HepG2 (cell line): ENCODE results near the gene ITGB5. TPM values are rescaled to one million over a fixed set of nuclear protein-coding genes. Genes with fewer than 3 reads are reported as not detected.

Source experiments
- ATF7 ChIP-seq, 2 experiments: fragments of 450-650 bp in 1 of 2; sonication (generic) in 1 of 2; formaldehyde crosslinking in 1 of 2; IDR thresholded peaks; 2 replicates each; pipeline versions ENCODE4 v1.4.0 to v1.6.1; 2016 to 2020; ENCODE audit warnings: antibody characterized with exemption in 1 of 2, mild to moderate bottlenecking in 1 of 2, missing genetic modification reagents in 1 of 2
- E2F5 ChIP-seq: sonication (generic); formaldehyde crosslinking; conservative IDR thresholded peaks from 2 replicates; pipeline ENCODE4 v1.4.0; 2020; ENCODE audit warnings: missing genetic modification reagents
- HNRNPK ChIP-seq: fragments of 200-400 bp; formaldehyde crosslinking; IDR thresholded peaks from 2 replicates; pipeline ENCODE4 v1.6.1; 2018; ENCODE audit warnings: low read length, low read depth, moderate library complexity, mild to moderate bottlenecking; ENCODE audit not compliant: poor library complexity, severe bottlenecking
- IRF9 ChIP-seq: sonication (generic); formaldehyde crosslinking; IDR thresholded peaks from 2 replicates; pipeline ENCODE4 v1.8.0; 2022; ENCODE audit warnings: missing genetic modification reagents, mild to moderate bottlenecking, borderline replicate concordance
- MLX ChIP-seq: IDR thresholded peaks from 2 replicates; pipeline ENCODE4 v1.6.1; 2016
- MXD4 ChIP-seq: IDR thresholded peaks from 2 replicates; pipeline ENCODE4 v1.6.1; 2016; ENCODE audit warnings: mild to moderate bottlenecking, missing biosample characterization, missing genetic modification reagents
- THAP7 ChIP-seq: sonication (generic); formaldehyde crosslinking; IDR thresholded peaks from 2 replicates; pipeline ENCODE4 v1.8.1; 2023; ENCODE audit warnings: mild to moderate bottlenecking, missing genetic modification reagents
- ZEB1 ChIP-seq: IDR thresholded peaks from 2 replicates; pipeline ENCODE4 v1.6.1; 2012; ENCODE audit warnings: mild to moderate bottlenecking, low read depth, inconsistent platforms; ENCODE audit not compliant: insufficient replicate concordance
- ZGPAT ChIP-seq: IDR thresholded peaks from 2 replicates; pipeline ENCODE4 v1.6.1; 2016; ENCODE audit warnings: mild to moderate bottlenecking
- ZNF281 ChIP-seq: sonication (generic); formaldehyde crosslinking; IDR thresholded peaks from 2 replicates; pipeline ENCODE4 v1.4.0; 2020; ENCODE audit warnings: missing genetic modification reagents, borderline replicate concordance
- ZNF609 ChIP-seq: sonication (generic); formaldehyde crosslinking; IDR thresholded peaks from 2 replicates; pipeline ENCODE4 v1.4.0; 2020; ENCODE audit warnings: mild to moderate bottlenecking, missing genetic modification reagents, borderline replicate concordance
- ZNF652 ChIP-seq: IDR thresholded peaks from 2 replicates; pipeline ENCODE4 v1.6.1; 2016; ENCODE audit warnings: low read depth, borderline replicate concordance
- polyA plus RNA-seq, 8 experiments: library from polyadenylated mRNA; depleted of rRNA in 3 of 8; stranded (reverse) in 7 of 8; unstranded in 1 of 8; fragments of >200 nt; fragmentation: Illumina TruSeq in 4 of 8; extraction: Trizol in 4 of 8; gene quantifications; 2 replicates each; pipeline versions ENCODE4 v1.2.1 to v1.2.3, GENCODE V29; 2011 to 2016; ENCODE audit warnings: low read depth in 4 of 8, missing spikeins in 1 of 8, mixed read lengths in 1 of 8; ENCODE audit not compliant: insufficient read depth in 1 of 8
- total RNA-seq, 5 experiments: library from RNA; depleted of rRNA; stranded (reverse); fragments of >200 nt; fragmentation: Illumina TruSeq; extraction: Trizol; gene quantifications; 2 replicates each; pipeline ENCODE4 v1.2.3, GENCODE V29; 2016; ENCODE audit warnings: low read depth in 1 of 5

Gene ITGB5
- total and polyA plus RNA-seq, 2 of the 13 experiments (the other 11 are each of a cell fraction or from before 2014, with no cell fraction given) = 74.1 to 343 TPM

GRCh38 chr3:124878561-124879336 lies 8.4 kb downstream of the ITGB5 start (continued):
- TF ChIP-seq HNRNPK (no peak), ZNF609 (CRISPR knock-in tag) (peak; percentile 26; the same call in 1 of the 2 replicates), ZEB1 (peak; percentile 69), ZNF281 (CRISPR knock-in tag) (no peak), ZGPAT (peak; percentile 64; the same call in 1 of the 2 replicates), IRF9 (no peak), MXD4 (CRISPR knock-in tag) (peak; percentile 19; the same call in 1 of the 2 replicates), ATF7 (IDR thresholded peaks at IDR 0.05) (0 out of 2 replicates have a peak, but pooled peaks have one; percentile 9), ATF7 (CRISPR knock-in tag; IDR thresholded peaks at IDR 0.05) (0 out of 2 replicates have a peak, but pooled peaks have one; percentile 44), ZNF652 (no peak), MLX (CRISPR knock-in tag) (no peak), E2F5 (CRISPR knock-in tag) (no peak), THAP7 (CRISPR knock-in tag) (0 out of 2 replicates have a peak, but pooled peaks have one; percentile 51)
